ENCODE data around the gene ADGRG1.

GRCh38 chr16:57646388-57647039 lies 18.1 kb downstream of the ADGRG1 start:
- TF ChIP-seq, protein P1, sequence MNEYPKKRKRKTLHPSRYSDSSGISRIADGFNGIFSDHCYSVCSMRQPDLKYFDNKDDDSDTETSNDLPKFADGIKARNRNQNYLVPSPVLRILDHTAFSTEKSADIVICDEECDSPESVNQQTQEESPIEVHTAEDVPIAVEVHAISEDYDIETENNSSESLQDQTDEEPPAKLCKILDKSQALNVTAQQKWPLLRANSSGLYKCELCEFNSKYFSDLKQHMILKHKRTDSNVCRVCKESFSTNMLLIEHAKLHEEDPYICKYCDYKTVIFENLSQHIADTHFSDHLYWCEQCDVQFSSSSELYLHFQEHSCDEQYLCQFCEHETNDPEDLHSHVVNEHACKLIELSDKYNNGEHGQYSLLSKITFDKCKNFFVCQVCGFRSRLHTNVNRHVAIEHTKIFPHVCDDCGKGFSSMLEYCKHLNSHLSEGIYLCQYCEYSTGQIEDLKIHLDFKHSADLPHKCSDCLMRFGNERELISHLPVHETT (tag by site-specific recombination; IDR thresholded peaks at IDR 0.05) = no peak
- TF ChIP-seq CTCF (tag by site-specific recombination; IDR thresholded peaks at IDR 0.05) (no peak), ZNF37A (tag by site-specific recombination; IDR thresholded peaks at IDR 0.05) (no peak), ZNF10 (tag by site-specific recombination; IDR thresholded peaks at IDR 0.05) (no peak)
